Activated effector memory CD4-positive, alpha-beta T cell treated with Interleukin-2 at 50 U/mL for 16 hours (primary cell): Measurements from ENCODE around the gene OLFML2B.
"Not testable (repeated sequence)": the region's sequence is repeated elsewhere in the genome, so short reads cannot be mapped to it uniquely, and the experiment has no call there.

ENCODE experiments used
- DNase-seq: peaks from one replicate; pipeline ENCODE4 v3.0.0-alpha.2; 2020

OLFML2B gene

DNA sequence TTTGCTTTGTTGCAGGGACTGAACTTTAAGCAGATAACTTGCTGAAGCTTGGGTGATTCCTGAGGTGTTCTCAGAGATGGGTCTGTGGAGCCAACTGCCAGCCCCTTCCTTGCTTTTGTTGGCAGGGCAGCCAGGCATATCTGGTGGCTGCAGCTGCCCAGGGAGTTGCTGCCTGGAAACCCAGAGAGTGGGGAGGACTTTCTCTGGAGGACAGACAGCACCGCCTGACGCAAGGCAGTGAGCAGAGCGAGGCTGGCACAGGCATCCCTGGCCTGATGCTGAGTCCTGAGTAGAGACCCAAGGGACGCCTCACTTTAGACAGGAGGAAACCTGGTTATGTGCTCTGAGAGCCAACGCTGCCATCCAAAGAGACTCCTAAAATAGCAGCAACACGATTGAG lies 9.8 kb upstream of the OLFML2B start:
- no peak for DNase-seq

DNA sequence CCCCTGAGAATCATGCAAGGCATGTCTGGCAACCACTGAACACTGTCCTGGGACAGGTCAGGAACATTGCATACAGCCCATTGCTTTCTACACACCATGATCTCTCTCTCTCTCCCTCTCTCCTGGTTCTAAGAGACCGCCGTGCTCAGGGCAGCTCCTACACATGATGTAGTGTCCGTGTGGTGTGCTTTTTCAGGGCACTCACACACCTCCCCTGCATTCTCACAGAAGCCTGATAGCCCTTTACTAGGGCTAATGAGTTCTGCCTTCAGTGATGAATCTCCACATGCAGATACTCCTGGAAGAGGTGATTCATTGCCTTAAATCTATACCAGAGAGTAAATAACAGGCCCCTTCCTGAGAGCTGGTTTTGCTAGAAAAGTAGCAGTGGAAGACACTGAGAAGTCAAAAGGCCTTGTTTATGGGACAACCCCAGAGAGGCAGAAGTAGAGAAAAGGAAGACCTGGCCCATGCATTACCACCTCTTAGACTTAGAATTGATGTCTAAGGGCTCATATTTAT lies 7.2 kb upstream of the OLFML2B start:
- DNase-seq = no peak

DNA sequence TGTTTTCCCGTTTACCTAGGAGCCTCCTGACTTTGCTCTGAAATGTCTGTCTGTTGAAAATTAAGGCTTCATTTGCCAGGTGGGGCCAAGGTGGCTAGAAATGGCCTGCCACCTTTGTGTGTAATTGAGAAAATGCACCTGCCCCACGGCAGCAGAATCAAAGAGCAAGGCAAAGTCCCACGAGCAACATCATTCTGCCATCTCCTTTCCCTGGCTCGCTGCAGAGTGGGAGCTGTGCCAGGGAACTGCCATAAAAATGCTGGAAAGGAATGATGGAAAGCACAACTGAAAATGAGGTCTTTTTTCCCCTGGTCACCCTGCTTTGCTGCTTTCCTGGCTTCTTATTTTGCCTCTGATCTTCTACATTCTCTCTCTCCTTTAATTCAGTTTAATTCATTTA lies 5.5 kb upstream of the OLFML2B start:
- DNase-seq = no peak

DNA sequence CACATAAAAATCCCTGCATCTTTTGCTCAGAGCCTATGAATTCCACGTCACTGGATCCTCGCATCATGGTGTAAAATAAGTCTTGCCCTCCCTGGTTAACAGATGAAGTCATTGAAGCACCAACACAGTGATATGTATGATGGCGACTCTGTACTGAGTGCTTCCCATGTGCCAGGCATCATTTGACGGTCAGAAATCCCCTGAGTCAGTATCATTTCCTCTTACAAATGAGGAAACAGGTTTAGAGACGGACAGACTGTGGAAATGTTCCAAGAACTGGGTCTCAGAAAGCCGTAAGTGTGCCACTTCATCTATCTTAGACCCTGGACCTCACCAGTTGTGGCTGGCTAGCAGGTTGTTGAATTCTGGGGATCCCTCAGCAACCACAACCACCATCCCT lies 5.1 kb upstream of the OLFML2B start:
- DNase-seq = no peak

- DNase-seq = no peak
Measured at GRCh38 chr1:162026881-162027280, 3.2 kb upstream of the OLFML2B start.

DNA sequence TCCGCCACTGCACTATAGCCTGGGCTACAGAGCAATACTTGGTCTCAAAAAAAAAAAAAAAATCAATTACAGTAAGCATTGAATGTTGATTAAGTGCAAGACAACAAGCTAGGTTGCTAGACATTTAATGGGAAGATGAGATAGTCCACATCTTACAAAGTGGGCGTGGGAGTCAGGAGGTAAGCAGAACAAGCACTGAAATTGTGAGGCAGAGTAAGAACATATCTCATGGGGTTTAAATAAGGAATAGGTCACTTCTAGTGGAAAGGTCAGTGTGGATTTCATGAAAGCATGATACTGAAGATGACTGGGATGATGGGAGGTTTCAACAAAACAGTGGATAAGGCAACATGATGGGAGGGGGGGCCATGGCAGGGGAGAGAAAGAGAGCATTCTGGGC lies 1.9 kb upstream of the OLFML2B start:
- DNase-seq = no peak

GRCh38 chr1:162023181-162023546 lies 505 bp downstream of the OLFML2B start:
- DNase-seq = no peak

DNA sequence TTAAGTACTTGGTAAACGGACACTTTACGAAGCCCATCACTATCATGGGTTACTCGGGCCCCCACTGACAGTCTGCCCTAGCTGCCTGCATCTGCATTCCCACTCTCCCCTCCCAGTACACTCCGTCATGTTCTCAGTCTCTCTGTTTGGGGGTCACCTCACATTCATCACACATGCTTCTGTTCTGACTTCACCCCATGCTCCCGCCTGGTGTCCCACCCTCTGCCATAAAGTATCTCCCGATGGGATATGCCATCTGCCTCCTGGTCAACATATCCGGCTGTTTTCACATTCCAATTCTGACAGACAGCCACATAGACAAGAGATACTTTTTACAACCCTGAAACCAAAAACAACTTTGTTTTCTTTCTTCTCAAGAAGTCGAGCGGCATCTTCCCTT lies 1.0 kb downstream of the OLFML2B start:
- DNase-seq = no peak

GRCh38 chr1:162021124-162021523 lies 2.5 kb downstream of the OLFML2B start:
- DNase-seq = no peak

DNA sequence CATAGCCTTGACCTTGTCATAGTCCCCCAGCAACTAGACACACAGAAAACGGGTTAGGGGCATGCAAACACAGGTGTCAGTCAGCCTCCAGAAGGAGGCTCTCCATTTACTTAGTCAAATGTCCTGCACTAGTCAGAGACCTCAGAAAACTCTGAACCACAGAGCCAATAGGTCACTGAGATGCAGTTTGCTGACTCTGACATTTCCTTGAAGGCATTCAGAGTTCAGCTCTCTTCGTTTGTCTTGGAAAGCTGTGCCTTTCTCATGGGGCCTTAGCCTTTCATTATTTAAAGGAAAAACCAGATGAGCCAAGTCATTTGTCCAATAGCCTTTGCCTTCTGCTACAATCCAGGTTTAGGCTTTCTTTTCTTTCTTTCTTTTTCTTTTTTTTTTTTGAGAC lies 3.5 kb downstream of the OLFML2B start:
- DNase-seq = no peak

GRCh38 chr1:162019446-162019845 lies 4.2 kb downstream of the OLFML2B start:
- DNase-seq = no peak

- no peak for DNase-seq
Measured at GRCh38 chr1:162019006-162019405, 4.7 kb downstream of the OLFML2B start.

DNA sequence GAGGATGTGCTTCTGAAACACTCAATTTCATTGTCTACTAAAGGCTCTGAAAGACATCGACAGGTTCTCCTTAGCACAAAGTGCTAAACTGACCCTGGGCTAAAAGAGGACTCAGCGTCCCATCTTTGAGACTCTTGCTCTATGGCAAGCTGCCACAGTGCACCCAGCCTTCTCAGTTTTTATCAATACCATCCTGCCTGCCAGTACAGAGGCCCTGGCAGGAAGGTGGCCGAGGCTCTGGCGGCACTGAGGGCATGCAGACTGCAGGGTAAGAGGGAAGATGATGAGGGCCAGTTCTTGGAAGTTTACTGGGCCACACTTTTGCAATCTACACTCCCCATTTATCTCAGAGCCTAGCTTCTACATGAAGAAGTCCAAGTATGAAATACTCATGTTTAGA lies 5.3 kb downstream of the OLFML2B start:
- DNase-seq = no peak

DNA sequence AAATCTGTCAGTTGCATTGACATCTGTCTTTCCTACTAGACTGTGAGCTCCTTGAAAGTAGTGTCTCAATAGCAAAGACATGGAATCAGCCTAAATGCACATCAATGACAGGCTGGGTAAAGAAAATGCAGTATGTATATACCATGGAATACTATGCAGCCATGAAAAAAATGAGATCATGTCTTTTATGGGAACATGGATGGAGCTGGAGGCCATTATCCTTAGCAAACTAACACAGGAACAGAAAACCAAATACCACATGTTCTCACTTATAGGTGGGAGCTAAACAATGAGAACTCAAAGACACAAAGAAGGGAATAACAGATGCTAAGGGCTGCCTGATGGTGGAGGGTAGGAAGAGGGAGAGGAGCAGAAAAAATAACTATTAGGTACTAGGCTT lies 5.9 kb downstream of the OLFML2B start:
- DNase-seq = not testable (repeated sequence)

DNA sequence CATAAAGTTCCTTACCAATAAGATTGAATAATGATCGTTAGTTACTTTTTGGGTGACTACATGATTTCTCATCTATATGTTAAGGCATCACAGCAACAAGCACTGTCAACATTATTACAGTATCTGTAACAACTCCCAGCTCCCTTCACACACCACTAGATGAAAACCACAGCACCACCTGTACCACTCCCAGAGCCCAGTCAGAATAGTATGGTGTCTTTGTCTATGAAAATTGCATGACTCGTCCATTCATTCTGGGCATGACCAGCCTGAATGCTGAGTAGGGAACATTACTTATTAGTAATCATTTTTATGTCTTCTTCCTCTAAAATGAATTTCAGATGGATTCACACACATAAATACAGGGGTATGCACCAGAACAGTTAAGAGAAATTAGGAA lies 7.0 kb downstream of the OLFML2B start:
- no peak for DNase-seq

- no peak for DNase-seq
Measured at GRCh38 chr1:162015196-162015595, 8.5 kb downstream of the OLFML2B start.

DNA sequence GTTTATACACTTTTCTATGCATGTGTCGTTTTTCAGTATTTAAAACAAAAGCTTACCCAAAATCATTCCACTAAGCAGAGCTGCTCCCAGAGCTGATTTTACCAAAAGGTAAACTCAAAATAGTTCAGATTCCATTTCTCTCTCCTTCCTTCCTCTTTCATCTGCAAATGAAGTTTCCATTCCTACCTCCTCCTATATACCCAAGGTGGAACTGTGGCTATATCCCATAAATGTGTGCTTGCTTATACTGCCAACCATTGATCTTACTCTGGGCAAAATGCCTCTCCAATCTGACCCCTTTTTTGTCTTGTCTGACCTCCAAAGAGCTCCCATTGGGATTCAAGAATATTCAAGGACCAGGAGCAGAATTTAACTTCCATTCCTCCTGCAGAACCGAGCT lies 9.5 kb downstream of the OLFML2B start:
- DNase-seq = no peak

GRCh38 chr1:162013289-162013688 lies 10.4 kb downstream of the OLFML2B start:
- DNase-seq = no peak

DNA sequence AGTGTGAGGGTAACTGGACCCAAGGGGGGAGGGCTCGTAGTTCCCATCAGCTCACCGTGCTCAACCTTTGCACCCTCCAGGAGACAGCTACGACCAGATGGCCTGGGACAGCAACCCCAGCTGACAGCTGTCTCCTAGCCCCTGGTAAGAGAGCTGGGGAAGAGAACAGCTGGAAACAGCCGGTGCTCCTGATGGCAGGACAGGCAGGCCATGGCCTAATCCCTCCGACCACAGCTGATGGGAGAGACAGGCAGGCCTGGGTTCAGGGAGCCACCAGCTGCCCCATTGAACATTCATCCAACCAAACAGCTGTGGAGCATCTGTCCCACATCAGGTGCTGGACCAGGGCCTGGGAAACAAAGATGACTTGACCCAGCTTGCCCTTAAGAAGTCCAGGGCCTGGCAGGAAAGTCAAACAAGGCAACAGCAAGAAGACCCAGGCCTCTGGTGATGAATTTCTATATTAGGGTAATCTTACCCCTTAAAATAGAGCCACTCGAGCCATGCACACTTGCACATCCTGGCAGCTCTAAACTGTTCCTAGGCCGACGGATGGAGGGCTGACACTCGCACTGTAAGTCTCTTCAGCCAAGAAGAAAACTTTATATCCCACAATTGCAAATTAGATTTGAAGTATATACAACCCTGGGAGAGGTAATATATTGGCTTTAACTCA lies 12.2 kb downstream of the OLFML2B start:
- no peak for DNase-seq

GRCh38 chr1:162010175-162010506 lies 13.5 kb downstream of the OLFML2B start:
- no peak for DNase-seq

- no peak for DNase-seq
Measured at GRCh38 chr1:162009501-162010174, 14.0 kb downstream of the OLFML2B start.

DNA sequence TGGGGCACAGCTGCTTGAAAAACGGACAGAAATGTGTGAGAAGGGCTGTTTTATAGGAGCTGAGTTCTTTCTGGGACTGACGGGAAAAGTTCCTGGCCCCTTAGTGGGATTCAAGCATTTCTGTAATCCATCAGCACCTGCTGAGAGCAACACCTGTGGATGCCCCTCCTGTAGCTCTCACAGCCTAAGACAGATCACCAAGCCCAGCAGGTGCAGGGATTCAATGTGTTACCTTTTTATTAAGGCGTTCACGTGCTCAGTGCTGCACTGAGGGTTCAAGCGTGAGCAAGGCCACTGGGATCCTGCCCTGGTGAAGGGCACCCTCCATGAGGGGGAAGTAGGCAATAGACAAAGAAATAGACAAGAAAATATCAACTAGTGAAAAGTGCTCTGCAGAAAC lies 14.9 kb downstream of the OLFML2B start:
- DNase-seq = no peak

- DNase-seq = no peak
Measured at GRCh38 chr1:162007466-162007865, 16.2 kb downstream of the OLFML2B start.

DNA sequence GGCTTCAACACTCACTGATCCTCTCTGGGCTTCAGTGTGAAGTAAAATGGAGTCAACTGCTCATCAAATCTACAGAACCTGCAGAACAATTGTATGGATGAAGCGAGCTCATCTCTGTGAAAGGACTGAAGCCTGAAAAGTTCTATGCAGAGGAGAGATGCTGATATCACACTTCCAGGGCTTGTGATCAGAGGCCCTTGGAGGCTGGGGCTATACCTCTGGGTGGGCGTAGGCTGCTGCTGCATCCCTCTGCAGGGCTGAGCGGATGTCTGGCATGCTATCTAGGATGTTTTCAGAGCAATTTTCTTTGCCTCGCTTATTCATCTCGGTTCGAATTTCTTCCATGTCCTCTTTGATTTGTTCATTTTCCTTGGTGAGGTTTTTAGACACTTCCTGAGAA lies 17.6 kb downstream of the OLFML2B start:
- no peak for DNase-seq

DNA sequence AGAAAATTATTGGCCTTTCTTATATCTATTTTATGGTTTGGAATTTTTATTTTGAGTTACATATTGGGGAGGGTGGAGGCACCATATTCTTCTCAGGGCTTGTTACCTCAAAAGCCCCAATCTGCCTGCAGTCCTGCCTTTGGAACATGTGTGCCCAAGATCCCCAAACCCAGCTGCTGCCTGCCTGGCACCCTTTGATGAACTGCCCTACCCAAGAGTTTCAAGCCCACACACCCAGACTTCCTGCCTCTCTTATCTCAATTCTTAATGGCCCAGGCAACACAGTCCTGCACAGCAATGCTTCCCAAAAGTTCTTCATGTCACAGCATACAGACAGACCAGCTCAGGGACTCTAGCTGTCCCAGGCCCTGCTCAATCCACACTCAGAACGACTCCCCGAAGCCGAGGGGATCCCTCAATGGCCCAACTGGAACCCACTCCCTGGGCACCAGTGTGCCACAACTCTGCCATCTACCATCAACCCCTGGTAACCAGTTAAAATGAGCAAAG lies 19.2 kb downstream of the OLFML2B start:
- no peak for DNase-seq
